RWPE1 (cell line): ENCODE results near the gene MAB21L1.

Experiments used
- CTCF ChIA-PET: fragments of 350-600 bp; sonication (Branson Sonifier 250); formaldehyde crosslinking; extraction: SDS; loops from one replicate; lab custom pipeline; 2021; lab: Yijun Ruan, JAX
- POLR2A ChIA-PET: fragments of 400-600 bp; formaldehyde crosslinking; extraction: SDS; loops from one replicate; lab custom pipeline; 2020; ENCODE audit warnings: antibody characterized with exemption; ENCODE audit not compliant: low non-redundant PET; lab: Yijun Ruan, JAX
- DNase-seq: peaks from one replicate; pipeline ENCODE4 v3.0.0; 2012; ENCODE audit warnings: low spot score
- H3K27ac ChIP-seq: fragments of 450-650 bp; 2 replicates; pipeline ENCODE4 v1.5.1; 2017
- TF ChIP-seq, protein P1 (sequence below): fragments of 450-650 bp; conservative IDR thresholded peaks from 2 replicates; pipeline ENCODE4 v1.5.1; 2017; ENCODE audit warnings: low read depth, mild to moderate bottlenecking

The MAB21L1 gene

DNA sequence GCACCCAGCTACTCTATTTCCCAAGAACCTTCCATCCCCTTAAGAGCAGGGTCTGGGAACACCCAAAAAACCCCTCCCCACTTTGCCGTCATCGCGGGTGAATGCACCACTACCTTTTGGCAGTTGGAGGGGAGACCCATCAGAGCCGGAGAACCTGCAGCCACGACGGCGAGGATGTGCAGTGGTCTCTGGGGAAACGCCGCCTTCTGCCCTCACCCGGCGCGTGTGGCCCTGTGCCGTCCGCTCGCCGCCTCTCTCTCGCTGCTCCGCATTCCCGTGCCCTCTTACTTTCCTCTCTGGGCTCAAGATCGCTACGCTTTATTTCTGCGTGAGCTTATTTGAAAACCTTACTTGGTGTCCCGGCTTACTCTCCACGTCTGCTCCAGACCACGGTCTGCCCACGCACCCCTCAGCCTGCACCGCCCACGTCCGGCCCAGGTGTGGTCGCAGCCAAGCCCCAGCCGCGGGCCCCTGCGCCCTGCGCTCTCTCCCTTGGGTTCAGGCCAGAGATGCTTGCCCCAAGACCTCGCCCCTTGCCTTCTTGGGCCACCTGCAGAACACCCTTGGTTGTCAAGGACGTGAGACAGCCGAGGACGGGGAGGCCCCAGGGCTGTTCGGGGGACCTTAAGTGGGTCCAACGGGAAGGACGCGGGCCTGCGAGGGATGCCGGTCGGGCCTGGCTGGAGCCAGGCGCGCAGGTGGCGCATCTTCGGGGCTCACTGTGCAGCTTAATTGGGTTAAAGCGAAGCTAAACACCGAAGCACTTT lies 2.0 kb upstream of the MAB21L1 start:
- ChIA-PET POLR2A (no interaction called here), CTCF (no interaction called here)
- H3K27ac ChIP-seq = no peak overlapping the region
- no peak for DNase-seq
- TF ChIP-seq, protein P1, sequence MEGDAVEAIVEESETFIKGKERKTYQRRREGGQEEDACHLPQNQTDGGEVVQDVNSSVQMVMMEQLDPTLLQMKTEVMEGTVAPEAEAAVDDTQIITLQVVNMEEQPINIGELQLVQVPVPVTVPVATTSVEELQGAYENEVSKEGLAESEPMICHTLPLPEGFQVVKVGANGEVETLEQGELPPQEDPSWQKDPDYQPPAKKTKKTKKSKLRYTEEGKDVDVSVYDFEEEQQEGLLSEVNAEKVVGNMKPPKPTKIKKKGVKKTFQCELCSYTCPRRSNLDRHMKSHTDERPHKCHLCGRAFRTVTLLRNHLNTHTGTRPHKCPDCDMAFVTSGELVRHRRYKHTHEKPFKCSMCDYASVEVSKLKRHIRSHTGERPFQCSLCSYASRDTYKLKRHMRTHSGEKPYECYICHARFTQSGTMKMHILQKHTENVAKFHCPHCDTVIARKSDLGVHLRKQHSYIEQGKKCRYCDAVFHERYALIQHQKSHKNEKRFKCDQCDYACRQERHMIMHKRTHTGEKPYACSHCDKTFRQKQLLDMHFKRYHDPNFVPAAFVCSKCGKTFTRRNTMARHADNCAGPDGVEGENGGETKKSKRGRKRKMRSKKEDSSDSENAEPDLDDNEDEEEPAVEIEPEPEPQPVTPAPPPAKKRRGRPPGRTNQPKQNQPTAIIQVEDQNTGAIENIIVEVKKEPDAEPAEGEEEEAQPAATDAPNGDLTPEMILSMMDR = no peak

DNA sequence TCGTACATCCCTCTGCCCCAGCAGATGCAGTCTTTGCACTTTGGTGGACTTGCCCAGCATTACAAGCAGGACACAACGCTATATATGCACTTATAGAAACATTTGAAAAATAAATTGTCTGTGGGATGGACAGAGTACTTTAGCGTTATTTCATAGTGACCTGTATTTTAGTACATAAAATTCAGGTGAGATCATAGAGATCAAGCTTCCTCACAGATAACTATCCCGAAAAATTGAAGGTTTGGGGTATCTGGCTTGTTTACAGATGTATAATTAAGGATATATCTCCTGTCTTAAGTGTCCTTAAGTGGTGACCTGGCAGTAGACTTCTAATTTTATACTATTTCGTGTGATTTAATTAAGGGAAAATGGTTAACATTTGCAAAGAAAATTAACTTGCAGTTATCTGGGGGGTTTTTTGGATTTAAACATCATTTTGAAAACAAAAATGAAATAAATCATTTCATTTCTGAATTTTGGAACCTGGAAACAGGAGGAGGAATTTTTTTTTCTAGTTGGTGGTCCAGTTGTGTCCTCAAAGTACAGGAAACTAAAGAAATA lies 977 bp upstream of the MAB21L1 start:
- ChIA-PET CTCF (no interaction called here), POLR2A (no interaction called here)
- TF ChIP-seq, protein P1 = no peak
- DNase-seq = no peak
- H3K27ac ChIP-seq = no peak overlapping the region

DNA sequence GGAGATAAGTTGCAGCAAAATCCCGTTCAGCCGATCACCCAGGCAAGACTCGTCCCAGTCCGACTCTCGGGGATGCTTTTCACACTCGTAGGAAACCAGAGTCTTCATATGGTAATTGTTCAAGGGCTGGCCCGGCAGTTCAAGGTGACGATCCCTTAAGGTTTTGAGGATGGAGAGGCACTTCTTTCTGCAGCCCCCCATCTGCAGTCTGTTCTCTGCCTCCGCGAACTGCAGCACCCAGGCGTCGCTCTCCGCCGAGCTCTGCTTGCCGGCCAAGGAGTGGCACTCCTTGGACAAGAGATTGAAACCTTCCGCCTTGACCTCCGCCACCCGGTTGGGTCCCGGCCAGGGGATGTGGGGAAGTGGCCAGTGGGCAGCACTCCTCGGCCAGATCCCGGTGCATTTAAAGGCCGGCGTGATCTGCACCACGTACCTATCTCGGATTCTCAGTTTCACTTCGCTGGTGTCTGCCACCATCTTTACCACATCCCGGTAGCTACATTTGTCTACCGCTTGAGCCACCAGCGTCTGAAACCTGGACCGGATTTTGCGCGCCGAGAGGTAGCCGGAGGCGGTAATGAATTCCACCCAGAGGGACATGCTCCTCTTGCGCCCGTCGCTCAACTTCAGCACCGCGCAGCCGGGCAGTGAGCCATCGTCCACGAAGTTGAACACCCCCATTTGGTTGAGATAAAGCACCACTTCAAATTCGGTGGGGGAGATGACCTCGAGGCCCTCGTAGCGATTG lies 1.1 kb downstream of the MAB21L1 start:
- no peak overlapping the region for H3K27ac ChIP-seq
- POLR2A ChIA-PET = no interaction called here
- TF ChIP-seq, protein P1 = no peak
- DNase-seq = no peak
- CTCF ChIA-PET = interaction anchor here (0.6 kb wide), 1 partner anchor 310 kb away, joined by 3 read pairs; no protein-coding TSS in a partner anchor

DNA sequence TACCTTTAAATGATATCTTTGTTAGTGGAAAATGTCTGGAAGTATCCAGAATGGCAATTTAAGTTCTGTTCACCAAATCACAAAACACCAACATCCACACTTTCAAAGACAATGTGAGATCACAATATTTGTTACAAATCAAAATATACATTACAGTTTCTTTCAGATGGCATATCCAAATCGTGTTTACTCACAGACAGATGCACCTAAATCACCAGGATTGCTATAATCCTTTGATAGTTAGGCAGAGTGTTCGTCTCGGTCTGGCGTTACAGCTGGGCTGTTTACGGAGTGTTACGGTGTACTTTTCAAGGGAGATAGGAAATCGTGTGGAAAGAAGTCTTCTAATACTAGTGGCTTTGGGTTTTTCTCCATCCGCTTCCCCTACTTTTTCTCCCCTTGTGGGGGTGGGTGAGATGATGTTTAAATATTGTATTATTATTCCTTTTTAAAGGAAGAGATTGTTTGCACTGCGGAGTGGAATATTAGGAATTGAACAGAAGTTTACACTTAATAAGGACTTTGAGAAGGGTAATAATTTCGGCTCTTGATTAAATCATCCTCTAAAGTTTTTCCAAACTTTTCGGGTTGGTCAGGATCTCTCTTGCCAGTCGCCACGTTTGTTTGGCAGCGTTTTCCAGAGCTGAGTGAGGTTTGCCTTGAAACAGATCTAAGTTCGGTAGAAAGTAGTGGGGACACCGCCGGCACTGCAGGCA lies 1.8 kb downstream of the MAB21L1 start:
- CTCF ChIA-PET = no interaction called here
- TF ChIP-seq, protein P1 = no peak
- no peak for DNase-seq
- no peak overlapping the region for H3K27ac ChIP-seq
- POLR2A ChIA-PET = no interaction called here

DNA sequence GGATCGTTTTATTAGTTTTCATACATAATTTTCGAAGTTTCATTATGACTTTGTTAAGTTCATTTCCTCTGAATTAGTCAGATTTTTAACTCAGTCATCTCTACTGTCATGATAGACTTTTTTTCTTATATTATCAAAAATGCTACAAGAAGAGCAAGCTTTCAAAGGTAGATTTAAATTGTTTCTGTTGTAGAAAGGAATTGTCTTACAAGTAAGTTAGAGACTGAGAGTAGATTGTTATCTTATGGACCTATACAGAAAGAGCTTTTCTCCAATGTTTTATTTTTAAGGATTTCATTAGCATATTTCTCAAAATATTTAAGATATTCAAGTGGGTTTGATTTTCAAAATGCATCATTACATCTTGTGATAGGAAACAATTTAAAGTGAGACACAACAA lies 2.7 kb downstream of the MAB21L1 start:
- DNase-seq = no peak
- ChIA-PET CTCF (no interaction called here), POLR2A (no interaction called here)
- H3K27ac ChIP-seq = no peak overlapping the region
- TF ChIP-seq, protein P1 = no peak

DNA sequence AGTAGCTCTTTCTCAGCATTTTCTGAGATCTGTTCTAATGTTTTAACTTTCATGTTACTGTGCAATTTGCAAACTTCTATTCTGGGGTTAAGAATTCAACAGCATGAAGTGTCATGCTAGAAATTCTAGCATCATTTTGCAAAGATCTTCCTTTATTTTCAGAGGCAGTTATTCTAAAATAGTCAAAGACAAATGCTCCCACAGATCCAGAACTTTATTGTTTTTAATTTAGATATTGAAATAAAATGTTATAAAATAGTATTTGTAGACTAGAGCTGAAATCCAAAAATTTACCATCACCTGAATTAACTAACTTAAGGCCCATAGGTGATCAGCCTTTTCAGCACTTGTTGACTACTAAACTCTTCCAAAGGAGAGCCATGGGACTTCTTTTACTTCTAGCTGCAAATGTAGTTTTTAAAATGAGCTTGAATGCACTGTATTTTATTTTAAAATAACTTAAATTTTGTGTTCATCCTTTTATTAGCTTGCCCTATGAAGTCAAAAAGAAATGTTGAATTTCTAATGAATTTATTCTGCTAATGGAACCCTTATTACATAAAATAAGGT lies 3.2 kb downstream of the MAB21L1 start:
- ChIA-PET POLR2A (no interaction called here), CTCF (interaction anchor here (0.6 kb wide), 1 partner anchor 129 kb away, joined by 3 read pairs; no protein-coding TSS in a partner anchor)
- no peak overlapping the region for H3K27ac ChIP-seq
- no peak for DNase-seq
- TF ChIP-seq, protein P1 = no peak
